Measurements from ENCODE around the gene NUDT7.

The NUDT7 gene

GRCh38 chr16:77780378-77780837 lies 58.1 kb downstream of the NUDT7 start:
- no peak for DNase-seq

- DNase-seq: no peak
Measured at GRCh38 chr16:77781091-77781490, 58.8 kb downstream of the NUDT7 start.

GRCh38 chr16:77782694-77783093 lies 60.4 kb downstream of the NUDT7 start:
- DNase-seq: no peak

- DNase-seq: no peak
Measured at GRCh38 chr16:77784441-77785372, 62.4 kb downstream of the NUDT7 start.

GRCh38 chr16:77785373-77785764 lies 63.1 kb downstream of the NUDT7 start:
- no peak for DNase-seq

- DNase-seq: no peak
Measured at GRCh38 chr16:77786186-77786847, 64.0 kb downstream of the NUDT7 start.

GRCh38 chr16:77787452-77787851 lies 65.1 kb downstream of the NUDT7 start:
- no peak for DNase-seq

- DNase-seq: peak; percentile 84
Measured at GRCh38 chr16:77788181-77789084, 66.1 kb downstream of the NUDT7 start, which contains the start of gene VAT1L. Gene VAT1L (plus strand): TSS chr16:77788564. CDS start chr16:77788683, 119 bp downstream.

GRCh38 chr16:77789085-77790008 lies 67.0 kb downstream of the NUDT7 start:
- DNase-seq: peak; percentile 31

- no peak for DNase-seq
Measured at GRCh38 chr16:77790009-77790372, 67.7 kb downstream of the NUDT7 start.

GRCh38 chr16:77790912-77791311 lies 68.6 kb downstream of the NUDT7 start:
- DNase-seq: no peak

Data from right kidney (tissue), 1 donor.